Peyer's patch (tissue), 4 donors: ENCODE measurements around the gene CCDC93. TPM values are rescaled to one million over a fixed set of nuclear protein-coding genes. Genes with fewer than 3 reads are reported as not detected.
A peak's percentile ranks its signal among the peaks of the same experiment; 100 is the strongest.
"Not testable (repeated sequence)": the region's sequence is repeated elsewhere in the genome, so short reads cannot be mapped to it uniquely, and the experiment has no call there.

Experiments
- DNase-seq, 3 donors: peaks; one replicate each; pipeline ENCODE4 v3.0.0-alpha.2; 2017 to 2019
- H3K27ac ChIP-seq, 4 donors: fragments of 200-600 bp; sonication (generic); one replicate each; pipeline ENCODE4 v1.5.1; 2016 to 2019
- H3K27me3 ChIP-seq, 2 donors: fragments of 200-600 bp; sonication (generic); one replicate each; pipeline ENCODE4 v1.5.1; 2019
- H3K36me3 ChIP-seq, 3 donors: fragments of 200-600 bp; sonication (generic); one replicate each; pipeline ENCODE4 v1.5.1; 2016 to 2019
- H3K4me1 ChIP-seq, 4 donors: fragments of 200-600 bp; sonication (generic); one replicate each; pipeline ENCODE4 v1.5.1; 2016 to 2019
- H3K4me3 ChIP-seq, 4 donors: fragments of 200-600 bp; sonication (generic); 1 replicate in 3 of 4; 2 replicates in 1 of 4; pipeline ENCODE4 v1.5.1; 2016 to 2019; ENCODE audit warnings: mild to moderate bottlenecking in 1 of 4
- H3K9me3 ChIP-seq, 4 donors: fragments of 200-600 bp; sonication (generic); one replicate each; pipeline ENCODE4 v1.5.1; 2016 to 2019; ENCODE audit warnings: mild to moderate bottlenecking in 1 of 4
- POLR2A ChIP-seq, 2 donors: fragments of 450-650 bp; IDR thresholded peaks; one replicate each; pipeline ENCODE4 v1.5.1; 2017; ENCODE audit warnings: antibody characterized with exemption in 2 of 2, mild to moderate bottlenecking in 2 of 2, moderate library complexity in 2 of 2
- total RNA-seq, 4 donors: library from RNA; depleted of rRNA; stranded (reverse); fragments of >200 nt; gene quantifications; one replicate each; pipeline ENCODE4 v1.1.0, GENCODE V29; 2016
- TF ChIP-seq, protein P1 (sequence below), 6 experiments: fragments of 450-650 bp in 4 of 6; fragments of 200-600 bp in 2 of 6; sonication (generic) in 1 of 6; IDR thresholded peaks; one replicate each; pipeline ENCODE4 v1.5.1; 2017 to 2019; ENCODE audit warnings: antibody characterized with exemption in 6 of 6, mild to moderate bottlenecking in 3 of 6, moderate library complexity in 1 of 6

CCDC93 gene
- total RNA-seq, 4 donors from 2014 or later = 47.0 to 59.3 (median 55.0) TPM

DNA sequence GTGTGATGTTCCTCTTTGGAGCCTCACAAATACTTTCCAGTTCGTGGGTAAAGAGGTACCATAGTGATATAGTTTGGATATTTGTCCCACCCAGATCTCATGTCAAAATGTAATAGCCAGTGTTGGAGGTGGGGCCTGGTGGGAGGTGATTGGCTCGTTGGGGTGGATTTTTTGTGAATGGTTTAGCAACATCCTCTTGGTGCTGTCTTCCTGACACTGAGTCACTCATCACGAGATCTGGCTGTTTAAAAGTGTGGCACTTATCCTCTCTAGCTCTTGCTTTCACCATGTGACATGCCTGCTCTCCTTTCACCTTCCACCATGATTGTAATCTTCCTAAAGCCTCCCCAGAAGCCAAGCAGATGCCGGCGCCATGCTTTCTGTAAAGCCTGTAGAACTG, 3.0 kb upstream of the CCDC93 start:
- TF ChIP-seq POLR2A (IDR thresholded peaks at IDR 0.05) = no peak
- TF ChIP-seq, protein P1, sequence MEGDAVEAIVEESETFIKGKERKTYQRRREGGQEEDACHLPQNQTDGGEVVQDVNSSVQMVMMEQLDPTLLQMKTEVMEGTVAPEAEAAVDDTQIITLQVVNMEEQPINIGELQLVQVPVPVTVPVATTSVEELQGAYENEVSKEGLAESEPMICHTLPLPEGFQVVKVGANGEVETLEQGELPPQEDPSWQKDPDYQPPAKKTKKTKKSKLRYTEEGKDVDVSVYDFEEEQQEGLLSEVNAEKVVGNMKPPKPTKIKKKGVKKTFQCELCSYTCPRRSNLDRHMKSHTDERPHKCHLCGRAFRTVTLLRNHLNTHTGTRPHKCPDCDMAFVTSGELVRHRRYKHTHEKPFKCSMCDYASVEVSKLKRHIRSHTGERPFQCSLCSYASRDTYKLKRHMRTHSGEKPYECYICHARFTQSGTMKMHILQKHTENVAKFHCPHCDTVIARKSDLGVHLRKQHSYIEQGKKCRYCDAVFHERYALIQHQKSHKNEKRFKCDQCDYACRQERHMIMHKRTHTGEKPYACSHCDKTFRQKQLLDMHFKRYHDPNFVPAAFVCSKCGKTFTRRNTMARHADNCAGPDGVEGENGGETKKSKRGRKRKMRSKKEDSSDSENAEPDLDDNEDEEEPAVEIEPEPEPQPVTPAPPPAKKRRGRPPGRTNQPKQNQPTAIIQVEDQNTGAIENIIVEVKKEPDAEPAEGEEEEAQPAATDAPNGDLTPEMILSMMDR (IDR thresholded peaks at IDR 0.05) = no peak
- H3K9me3 ChIP-seq = no peaks in the 10 kb centered on the region
- peaks cover 0 to 12% (median 2%) of the 10 kb centered on the region in 4 donors for H3K4me1 ChIP-seq
- no peaks in the 10 kb centered on the region for H3K36me3 ChIP-seq
- no peak overlapping the region for H3K4me3 ChIP-seq
- DNase-seq = no peak
- H3K27ac ChIP-seq = no peak overlapping the region
- H3K27me3 ChIP-seq = no peaks in the 10 kb centered on the region

DNA sequence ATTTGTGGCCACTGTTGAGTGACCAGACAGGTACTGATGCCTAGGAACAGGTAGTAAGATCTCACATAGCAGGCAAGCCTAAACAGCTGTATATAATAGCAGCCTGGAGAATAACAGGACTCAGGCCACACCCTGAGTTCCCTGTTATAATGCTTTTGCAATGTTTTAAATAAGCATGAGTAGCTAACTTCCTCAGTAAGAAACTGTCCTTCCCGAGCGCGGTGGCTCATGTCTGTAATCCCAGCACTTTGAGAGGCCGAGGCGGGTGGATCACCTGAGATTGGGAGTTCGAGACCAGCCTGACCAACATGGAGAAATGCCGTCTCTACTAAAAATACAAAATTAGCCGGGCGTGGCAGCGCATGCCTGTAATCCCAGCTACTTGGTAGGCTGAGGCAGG, 1.9 kb upstream of the CCDC93 start:
- not testable (repeated sequence) for H3K27me3 ChIP-seq, H3K27ac ChIP-seq, H3K36me3 ChIP-seq, DNase-seq, H3K4me3 ChIP-seq, H3K9me3 ChIP-seq
- H3K4me1 ChIP-seq = peaks cover 0 to 17% (median 2%) of the 10 kb centered on the region in 4 donors

DNA sequence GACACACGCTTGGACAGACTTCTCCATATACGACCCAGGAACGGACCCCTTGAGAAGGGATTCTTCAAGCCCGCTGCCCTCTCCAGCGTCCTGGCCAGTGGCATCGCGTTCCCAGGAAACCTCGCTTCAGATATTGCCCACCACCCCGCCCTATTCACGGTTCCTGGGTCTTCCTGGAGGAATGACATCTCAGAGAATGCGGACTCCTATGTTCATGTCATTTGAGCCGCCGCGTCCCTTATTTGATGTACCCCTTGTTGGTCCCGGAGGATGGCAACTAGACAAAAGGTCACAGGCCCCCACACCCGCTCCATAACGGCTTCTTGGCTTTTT, 588 bp upstream of the CCDC93 start:
- H3K27ac ChIP-seq = peak overlapping the region; percentile 89 to 96 (median 91)
- H3K27me3 ChIP-seq = no peaks in the 10 kb centered on the region
- peak in 1 of 3 donors; percentile 18 for DNase-seq
- no peak for TF ChIP-seq POLR2A (IDR thresholded peaks at IDR 0.05)
- TF ChIP-seq, protein P1 (IDR thresholded peaks at IDR 0.05) = no peak
- H3K4me1 ChIP-seq = peaks cover 0 to 17% (median 2%) of the 10 kb centered on the region in 4 donors
- H3K4me3 ChIP-seq = peak overlapping the region; percentile 89 to 100 (median 96)
- H3K9me3 ChIP-seq = no peaks in the 10 kb centered on the region
- no peaks in the 10 kb centered on the region for H3K36me3 ChIP-seq

DNA sequence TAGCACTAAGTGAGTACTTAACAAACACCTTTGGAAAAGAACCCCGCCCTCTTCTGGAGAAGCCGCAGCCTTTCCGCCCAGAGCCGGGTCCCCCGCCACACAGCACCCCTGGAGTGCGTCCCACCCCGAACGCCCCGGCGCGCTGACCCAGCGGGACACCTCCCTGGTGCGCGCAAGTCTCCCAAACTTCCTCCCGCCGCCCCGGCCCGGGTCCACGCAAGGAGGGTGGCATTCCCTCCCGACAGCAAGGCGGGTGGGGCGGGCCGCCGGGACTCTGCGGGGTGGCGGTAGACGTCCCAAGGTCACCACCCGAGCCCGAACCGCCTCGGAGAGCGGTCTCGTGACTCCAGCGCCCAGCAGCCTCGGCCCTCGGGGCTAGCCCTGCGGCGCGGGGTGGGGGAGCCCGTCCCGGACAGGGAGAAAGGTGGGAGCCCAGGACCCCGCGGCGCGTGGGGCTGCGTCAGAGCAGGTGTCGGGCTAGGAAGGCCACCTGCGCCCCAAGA, 598 bp downstream of the CCDC93 start:
- no peaks in the 10 kb centered on the region for H3K9me3 ChIP-seq
- H3K4me3 ChIP-seq = peak overlapping the region; percentile 89 to 100 (median 96)
- H3K27ac ChIP-seq = peak overlapping the region; percentile 89 to 96 (median 91)
- H3K27me3 ChIP-seq = no peaks in the 10 kb centered on the region
- peak; percentile 41 to 80 (median 67) for DNase-seq
- H3K36me3 ChIP-seq = peaks cover 0 to 3% (median 0%) of the 10 kb centered on the region in 3 donors
- TF ChIP-seq, protein P1 (IDR thresholded peaks at IDR 0.05) = no peak
- no peak for TF ChIP-seq POLR2A (IDR thresholded peaks at IDR 0.05)
- H3K4me1 ChIP-seq = peaks cover 0 to 17% (median 2%) of the 10 kb centered on the region in 4 donors

DNA sequence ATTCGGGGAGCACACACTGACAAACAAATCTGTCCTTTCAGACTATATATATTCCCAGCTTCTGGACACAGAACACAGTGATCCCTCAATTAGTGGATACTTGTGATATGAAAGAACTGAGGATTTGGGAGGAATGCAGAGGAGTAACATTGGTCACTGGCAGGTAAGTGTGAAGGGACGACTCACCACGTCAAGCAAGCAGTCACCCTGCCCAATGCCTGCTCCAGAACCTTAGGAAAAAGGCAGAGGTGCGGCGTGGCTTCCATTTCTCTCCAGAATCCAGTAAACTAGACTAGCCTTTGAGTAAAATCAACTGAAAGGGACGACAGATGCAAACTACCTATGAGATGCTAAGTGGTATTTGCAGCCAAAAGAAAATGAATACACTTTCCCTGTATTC, 1.1 kb downstream of the CCDC93 start:
- H3K27me3 ChIP-seq = no peaks in the 10 kb centered on the region
- TF ChIP-seq, protein P1 (IDR thresholded peaks at IDR 0.05) = no peak
- no peak for TF ChIP-seq POLR2A (IDR thresholded peaks at IDR 0.05)
- H3K27ac ChIP-seq = peak overlapping the region in 1 of 4 donors; percentile 92
- H3K9me3 ChIP-seq = no peaks in the 10 kb centered on the region
- DNase-seq = no peak
- peak overlapping the region; percentile 89 to 100 (median 96) for H3K4me3 ChIP-seq
- H3K36me3 ChIP-seq = peaks cover 0 to 8% (median 0%) of the 10 kb centered on the region in 3 donors
- H3K4me1 ChIP-seq = peaks cover 0 to 17% (median 2%) of the 10 kb centered on the region in 4 donors

DNA sequence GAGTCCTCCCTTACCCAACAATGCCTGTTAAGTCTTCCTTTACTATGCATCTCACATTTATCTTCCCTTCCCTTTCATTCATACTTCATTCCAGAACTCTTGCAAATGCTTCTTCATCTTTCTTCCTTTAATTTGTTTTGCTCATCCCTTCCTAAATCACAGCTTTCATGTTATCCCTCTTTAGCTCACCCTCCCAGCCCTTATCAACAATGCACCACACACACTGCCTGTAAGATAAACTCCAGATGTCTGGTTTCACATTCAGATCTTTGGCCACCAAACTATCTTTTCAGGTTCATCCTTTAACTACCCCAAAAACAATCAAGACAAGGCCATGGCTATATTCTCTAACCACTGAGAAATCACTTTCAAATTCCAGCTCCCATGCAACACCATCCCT, 3.4 kb downstream of the CCDC93 start:
- H3K4me3 ChIP-seq = no peak overlapping the region
- no peaks in the 10 kb centered on the region for H3K9me3 ChIP-seq
- H3K36me3 ChIP-seq = peaks cover 0 to 30% (median 0%) of the 10 kb centered on the region in 3 donors
- peaks cover 0 to 25% (median 2%) of the 10 kb centered on the region in 4 donors for H3K4me1 ChIP-seq
- no peak for DNase-seq
- no peaks in the 10 kb centered on the region for H3K27me3 ChIP-seq
- H3K27ac ChIP-seq = no peak overlapping the region
- TF ChIP-seq, protein P1 (IDR thresholded peaks at IDR 0.05) = no peak
- no peak for TF ChIP-seq POLR2A (IDR thresholded peaks at IDR 0.05)
